ENCODE data around the gene SLC39A3. TPM values are rescaled to one million over a fixed set of nuclear protein-coding genes. Genes with fewer than 3 reads are reported as not detected.

Gene SLC39A3
- total RNA-seq, 2 experiments from 2014 or later, result 7.6 to 7.9 TPM

DNA sequence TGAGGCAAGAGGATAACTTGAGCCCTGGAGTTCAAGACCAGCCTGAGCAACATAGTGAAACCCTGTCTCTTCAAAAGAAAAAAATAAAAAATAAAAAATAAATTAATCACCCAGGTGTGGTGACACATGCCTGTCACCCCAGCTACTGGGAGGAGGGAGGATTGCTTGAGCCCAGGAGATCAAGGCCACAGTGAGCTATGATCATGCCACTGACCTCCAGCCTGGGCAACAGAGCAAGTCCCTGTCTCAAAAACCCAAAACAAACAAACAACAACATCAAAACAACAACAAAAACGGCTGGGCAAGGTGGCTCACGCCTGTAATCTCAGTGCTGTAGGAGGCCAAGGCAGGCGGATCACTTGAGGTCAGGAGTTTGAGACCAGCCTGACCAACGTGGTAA, 4.3 kb upstream of the SLC39A3 start:
- intact Hi-C loops (cut with DNase I, micrococcal nuclease), result loop anchor here in 1 of 2 experiments (5.0 kb wide), 2 partner anchors 203 to 287 kb away; partner anchors contain the start of gene LMNB2
- DNase-seq, result no peak
- H3K27me3 ChIP-seq (ENCODE audit: control insufficient read depth in 1 of 2, insufficient read depth in 2 of 2, low read length in 2 of 2), result peaks cover 4 to 5% of the 10 kb centered on the region in 2 experiments

DNA sequence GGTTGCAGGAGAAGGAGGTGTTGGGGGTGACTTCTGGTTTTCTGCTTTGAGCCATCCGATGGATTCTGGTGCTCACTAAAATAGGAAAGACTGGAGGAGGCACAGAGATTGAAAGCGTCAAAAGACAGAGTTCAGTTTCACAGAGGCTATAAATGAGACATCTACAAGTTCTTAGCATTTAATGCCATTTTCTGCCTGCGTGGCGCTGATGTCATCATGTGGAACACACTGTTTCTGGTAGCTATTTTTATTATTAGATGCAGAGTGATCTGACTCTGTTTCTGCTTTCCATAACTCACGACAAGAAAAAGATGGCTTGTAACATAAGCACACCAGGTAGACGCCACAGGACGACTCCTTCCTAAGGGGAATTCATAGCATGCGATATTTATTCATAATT, 3.3 kb upstream of the SLC39A3 start:
- H3K27ac Mint-ChIP-seq, result no peak overlapping the region
- ChIA-PET POLR2A (no interaction called here), CTCF (no interaction called here)
- H3K9me3 Mint-ChIP-seq, result no peaks in the 10 kb centered on the region
- DNase-seq (no peak), ATAC-seq (ENCODE audit: poor library complexity) (no peak)
- peaks cover 18% of the 10 kb centered on the region for H3K4me1 ChIP-seq (ENCODE audit: insufficient read depth, low read length)
- H3K4me1 Mint-ChIP-seq (ENCODE audit: low read depth), result peaks cover 17% of the 10 kb centered on the region
- intact Hi-C loops (cut with DNase I, micrococcal nuclease), result loop anchor here in 1 of 2 experiments (5.0 kb wide), 2 partner anchors 204 to 286 kb away; partner anchors contain the start of gene LMNB2
- TF ChIP-seq, protein P1, sequence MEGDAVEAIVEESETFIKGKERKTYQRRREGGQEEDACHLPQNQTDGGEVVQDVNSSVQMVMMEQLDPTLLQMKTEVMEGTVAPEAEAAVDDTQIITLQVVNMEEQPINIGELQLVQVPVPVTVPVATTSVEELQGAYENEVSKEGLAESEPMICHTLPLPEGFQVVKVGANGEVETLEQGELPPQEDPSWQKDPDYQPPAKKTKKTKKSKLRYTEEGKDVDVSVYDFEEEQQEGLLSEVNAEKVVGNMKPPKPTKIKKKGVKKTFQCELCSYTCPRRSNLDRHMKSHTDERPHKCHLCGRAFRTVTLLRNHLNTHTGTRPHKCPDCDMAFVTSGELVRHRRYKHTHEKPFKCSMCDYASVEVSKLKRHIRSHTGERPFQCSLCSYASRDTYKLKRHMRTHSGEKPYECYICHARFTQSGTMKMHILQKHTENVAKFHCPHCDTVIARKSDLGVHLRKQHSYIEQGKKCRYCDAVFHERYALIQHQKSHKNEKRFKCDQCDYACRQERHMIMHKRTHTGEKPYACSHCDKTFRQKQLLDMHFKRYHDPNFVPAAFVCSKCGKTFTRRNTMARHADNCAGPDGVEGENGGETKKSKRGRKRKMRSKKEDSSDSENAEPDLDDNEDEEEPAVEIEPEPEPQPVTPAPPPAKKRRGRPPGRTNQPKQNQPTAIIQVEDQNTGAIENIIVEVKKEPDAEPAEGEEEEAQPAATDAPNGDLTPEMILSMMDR (IDR thresholded peaks at IDR 0.05), result no peak
- H3K9me3 ChIP-seq (ENCODE audit: control insufficient read depth in 1 of 2, insufficient read depth in 1 of 2, low read length in 2 of 2), result no peaks in the 10 kb centered on the region
- peaks cover 5% of the 10 kb centered on the region for H3K36me3 Mint-ChIP-seq (ENCODE audit: low read depth)
- no peak overlapping the region for H3K4me3 Mint-ChIP-seq
- peaks cover 4 to 5% of the 10 kb centered on the region in 2 experiments for H3K27me3 ChIP-seq (ENCODE audit: control insufficient read depth in 1 of 2, insufficient read depth in 2 of 2, low read length in 2 of 2)
- H3K36me3 ChIP-seq (ENCODE audit: insufficient read depth, low read length), result no peaks in the 10 kb centered on the region
- H3K27ac ChIP-seq (ENCODE audit: low read depth in 1 of 2, low read length in 2 of 2), result no peak overlapping the region
- no peak overlapping the region for H3K4me3 ChIP-seq (ENCODE audit: low read length)
- peaks cover 25% of the 10 kb centered on the region for H3K27me3 Mint-ChIP-seq

More for the DNA sequence above, 4.3 kb upstream of the SLC39A3 start:
- no peak for ATAC-seq (ENCODE audit: poor library complexity)
- Mint-ChIP-seq H3K27ac (no peak overlapping the region), H3K4me1 (ENCODE audit: low read depth) (peaks cover 10% of the 10 kb centered on the region), H3K36me3 (ENCODE audit: low read depth) (no peaks in the 10 kb centered on the region), H3K9me3 (no peaks in the 10 kb centered on the region), H3K27me3 (peaks cover 25% of the 10 kb centered on the region), H3K4me3 (no peak overlapping the region)
- Histone ChIP-seq H3K27ac (ENCODE audit: low read depth in 1 of 2, low read length in 2 of 2) (no peak overlapping the region), H3K9me3 (ENCODE audit: control insufficient read depth in 1 of 2, insufficient read depth in 1 of 2, low read length in 2 of 2) (no peaks in the 10 kb centered on the region), H3K4me3 (ENCODE audit: low read length) (no peak overlapping the region), H3K4me1 (ENCODE audit: insufficient read depth, low read length) (peaks cover 14% of the 10 kb centered on the region), H3K36me3 (ENCODE audit: insufficient read depth, low read length) (no peaks in the 10 kb centered on the region)
- ChIA-PET POLR2A (interaction anchor here (0.6 kb wide), 1 partner anchor 218 kb away, joined by 3 read pairs; no protein-coding TSS in a partner anchor), CTCF (no interaction called here)
- TF ChIP-seq, protein P1 (IDR thresholded peaks at IDR 0.05), result no peak

DNA sequence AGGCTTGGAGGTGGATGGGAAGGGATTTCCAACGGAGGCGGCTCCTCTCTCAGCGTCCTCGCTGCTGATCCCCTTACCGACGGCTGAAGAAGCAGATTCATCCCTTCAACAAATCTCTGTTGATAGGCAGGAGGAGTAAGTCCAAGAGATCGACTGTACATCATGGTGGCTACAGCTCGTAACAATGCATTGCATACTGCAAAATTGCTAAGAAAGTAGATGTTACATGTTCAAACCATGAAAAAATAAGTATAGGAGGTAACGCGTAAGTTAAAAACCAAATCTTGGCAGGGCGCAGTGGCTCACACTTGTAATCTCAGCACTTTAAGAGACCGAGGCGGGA, 468 bp upstream of the SLC39A3 start:
- intact Hi-C loops (cut with DNase I, micrococcal nuclease), result loop anchor here (1.0 to 5.0 kb wide), 6 partner anchors 37 to 313 kb away; partner anchors contain the start of genes SGTA (in 2 of the 2), GNG7 (in 1 of the 2), LMNB2 (in 1 of the 2) and TIMM13 (in 1 of the 2)
- peaks cover 4 to 5% of the 10 kb centered on the region in 2 experiments for H3K27me3 ChIP-seq (ENCODE audit: control insufficient read depth in 1 of 2, insufficient read depth in 2 of 2, low read length in 2 of 2)
- Mint-ChIP-seq H3K9me3 (no peaks in the 10 kb centered on the region), H3K27ac (peak overlapping the region; percentile 15), H3K27me3 (peaks cover 21% of the 10 kb centered on the region), H3K4me1 (ENCODE audit: low read depth) (peaks cover 17% of the 10 kb centered on the region), H3K36me3 (ENCODE audit: low read depth) (peaks cover 27% of the 10 kb centered on the region), H3K4me3 (peak overlapping the region; percentile 89)
- peaks cover 19% of the 10 kb centered on the region for H3K4me1 ChIP-seq (ENCODE audit: insufficient read depth, low read length)
- H3K27ac ChIP-seq (ENCODE audit: low read depth in 1 of 2, low read length in 2 of 2), result no peak overlapping the region
- ChIA-PET POLR2A (no interaction called here), CTCF (interaction anchor here (0.7 kb wide), 1 partner anchor 92 kb away, joined by 4 read pairs; no protein-coding TSS in a partner anchor)
- ATAC-seq (ENCODE audit: poor library complexity) (no peak), DNase-seq (no peak)
- H3K36me3 ChIP-seq (ENCODE audit: insufficient read depth, low read length), result peaks cover 19% of the 10 kb centered on the region
- peaks cover 0 to 5% of the 10 kb centered on the region in 2 experiments for H3K9me3 ChIP-seq (ENCODE audit: control insufficient read depth in 1 of 2, insufficient read depth in 1 of 2, low read length in 2 of 2)
- H3K4me3 ChIP-seq (ENCODE audit: low read length), result no peak overlapping the region
- TF ChIP-seq, protein P1 (IDR thresholded peaks at IDR 0.05), result no peak
